Endodermal cell (in vitro differentiated cells): Measurements from ENCODE around the gene PSG1. TPM values are rescaled to one million over a fixed set of nuclear protein-coding genes. Genes with fewer than 3 reads are reported as not detected.

ENCODE experiments used
- DNase-seq: peaks from one replicate; pipeline ENCODE4 v3.0.0-alpha.2; 2017
- H3K27ac ChIP-seq: 2 replicates; pipeline ENCODE4 v1.5.1; 2013; ENCODE audit warnings: mild to moderate bottlenecking, low read depth, low read length, moderate library complexity
- H3K27me3 ChIP-seq: 2 replicates; pipeline ENCODE4 v1.6.1; 2013; ENCODE audit warnings: mild to moderate bottlenecking, low read length, moderate library complexity; ENCODE audit not compliant: insufficient read depth, control insufficient read depth, poor library complexity, severe bottlenecking
- H3K36me3 ChIP-seq: 2 replicates; pipeline ENCODE4 v1.7.0; 2013; ENCODE audit warnings: mild to moderate bottlenecking, low read length, moderate library complexity; ENCODE audit not compliant: control insufficient read depth, insufficient read depth
- H3K4me1 ChIP-seq: one replicate; pipeline ENCODE4 v1.7.0; 2013; ENCODE audit warnings: low read length; ENCODE audit not compliant: control insufficient read depth, insufficient read depth
- H3K4me3 ChIP-seq: 2 replicates; pipeline ENCODE4 v1.5.1; 2013; ENCODE audit warnings: mild to moderate bottlenecking, low read length, moderate library complexity
- H3K9ac ChIP-seq: 2 replicates; pipeline ENCODE4 v1.6.1; 2013; ENCODE audit warnings: mild to moderate bottlenecking, low read length, moderate library complexity; ENCODE audit not compliant: poor library complexity, severe bottlenecking; ENCODE audit errors: extremely low read depth
- H3K9me3 ChIP-seq: 2 replicates; pipeline ENCODE4 v1.6.1; 2013; ENCODE audit warnings: mild to moderate bottlenecking, low read length, moderate library complexity; ENCODE audit not compliant: control insufficient read depth
- H3K27ac Mint-ChIP-seq: 2 replicates; pipeline ENCODE4 v1.8.0; 2020; ENCODE audit warnings: mixed read lengths
- H3K27me3 Mint-ChIP-seq: 2 replicates; pipeline ENCODE4 v1.8.0; 2021; ENCODE audit warnings: mild to moderate bottlenecking, mixed read lengths; ENCODE audit not compliant: insufficient read depth
- H3K36me3 Mint-ChIP-seq: 2 replicates; pipeline ENCODE4 v1.8.0; 2020; ENCODE audit warnings: low read depth, mixed read lengths
- H3K4me1 Mint-ChIP-seq: 2 replicates; pipeline ENCODE4 v1.8.0; 2020; ENCODE audit warnings: mixed read lengths
- H3K4me3 Mint-ChIP-seq: 2 replicates; pipeline ENCODE4 v1.8.0; 2020; ENCODE audit warnings: mild to moderate bottlenecking, moderate library complexity, mixed read lengths
- H3K9me3 Mint-ChIP-seq: 2 replicates; pipeline ENCODE4 v1.8.0; 2020; ENCODE audit warnings: mild to moderate bottlenecking, mixed read lengths
- WGBS, 2 experiments: methylation state at CpG; one replicate each; pipeline versions ENCODE4 v1.1.5 to v1.1.7; 2013; ENCODE audit warnings: missing lambda C conversion rate in 2 of 2, mixed read lengths in 1 of 2; ENCODE audit not compliant: insufficient coverage in 1 of 2, insufficient read length in 1 of 2; 5-methylcytosine and 5-hydroxymethylcytosine counted together
- long read RNA-seq, 4 experiments: library from polyadenylated mRNA in 2 of 4; library from RNA in 1 of 4; library from capped mRNA in 1 of 4; stranded (forward) in 3 of 4; unstranded in 1 of 4; transcript quantifications; one replicate each; pipeline ENCODE4 v2.0.0, GENCODE V29; 2020 to 2021; ENCODE audit warnings: inconsistent platforms in 1 of 4
- polyA plus RNA-seq, 2 experiments: library from polyadenylated mRNA; stranded (reverse); fragments of 50-300 nt; gene quantifications; one replicate each; pipeline ENCODE4 v1.2.3, GENCODE V29; 2013
- total RNA-seq, 2 donors: library from RNA; stranded (reverse); fragmentation: NEBNext Ultra II Directional in 1 of 2; extraction: Animal tissue kit (Norgen Biotek cat#: 25700) in 1 of 2; gene quantifications; 2 replicates in 1 of 2; 3 replicates in 1 of 2; pipeline ENCODE4 v1.2.1, GENCODE V29; 2021
- TF ChIP-seq, protein P1 (sequence below): fragments of 200-600 bp; sonication (generic); conservative IDR thresholded peaks from 2 replicates; pipeline ENCODE4 v1.5.0; 2021; ENCODE audit warnings: antibody characterized with exemption, mild to moderate bottlenecking

PSG1 gene
- not detected for total RNA-seq
- not detected for polyA plus RNA-seq (2013, experiment 1 of 2)
- not detected for polyA plus RNA-seq (2013, experiment 2 of 2)
- long read RNA-seq, experiment 1, result 0 reads
- long read RNA-seq, experiment 2, result 0 reads
- long read RNA-seq, experiment 3, result 0 reads
- long read RNA-seq, experiment 4, result 0 reads

DNA sequence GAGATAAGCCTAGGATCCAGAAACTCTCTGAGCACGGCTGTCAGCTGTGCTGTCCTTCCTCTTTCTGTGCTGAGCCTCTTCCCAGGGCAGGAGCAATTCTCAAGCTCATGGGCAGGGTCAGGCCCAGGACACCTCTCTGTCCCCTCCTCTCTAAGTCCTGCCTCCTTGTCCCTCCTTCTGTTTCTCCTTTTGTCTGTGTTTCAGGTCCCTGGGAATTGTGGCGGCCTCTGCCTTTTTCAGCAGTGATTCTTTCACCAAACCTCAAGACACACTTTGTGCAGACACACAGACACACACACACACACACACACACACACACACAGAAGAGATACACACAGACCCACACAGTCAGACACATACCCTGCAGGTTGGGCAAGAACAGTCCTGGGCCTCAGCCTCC lies at the start of gene PSG1:
TSS of gene PSG1 (minus strand) at position 101 of the 400 bp plus-strand sequence. CDS start 132 bp downstream, outside the sequence.
- Mint-ChIP-seq H3K9me3 (peaks cover 97% of the 10 kb centered on the region), H3K36me3 (peaks cover 2% of the 10 kb centered on the region)
- no peaks in the 10 kb centered on the region for H3K9me3 ChIP-seq

DNA sequence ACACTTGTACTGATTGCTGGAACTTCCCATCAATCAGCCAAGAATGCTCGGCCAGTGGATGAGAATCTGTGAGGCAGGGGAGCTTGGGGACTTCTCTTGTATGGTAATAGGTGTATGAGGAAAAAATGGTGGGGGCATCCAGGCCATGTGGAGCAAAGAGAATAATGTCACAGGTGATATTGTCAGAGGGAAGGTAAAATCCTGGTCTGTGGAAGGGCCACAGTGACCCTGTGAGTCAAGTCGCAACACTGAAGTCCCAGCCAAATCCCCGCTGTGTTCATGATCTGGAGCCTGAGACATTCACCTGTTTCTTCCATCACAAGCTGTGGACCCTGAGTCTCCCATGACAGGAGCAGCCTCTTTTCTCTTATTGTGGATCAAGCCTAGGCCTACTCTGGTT lies 49.4 kb upstream of the PSG1 start:
- H3K9me3 ChIP-seq, result no peaks in the 10 kb centered on the region
- Mint-ChIP-seq H3K27ac (no peak overlapping the region), H3K4me3 (no peak overlapping the region), H3K27me3 (no peaks in the 10 kb centered on the region), H3K36me3 (no peaks in the 10 kb centered on the region), H3K4me1 (no peaks in the 10 kb centered on the region), H3K9me3 (peaks cover 96% of the 10 kb centered on the region)
- no peaks in the 10 kb centered on the region for H3K36me3 ChIP-seq
- no peak overlapping the region for H3K9ac ChIP-seq
- DNase-seq, result no peak
- H3K4me1 ChIP-seq, result no peaks in the 10 kb centered on the region
- TF ChIP-seq, protein P1, sequence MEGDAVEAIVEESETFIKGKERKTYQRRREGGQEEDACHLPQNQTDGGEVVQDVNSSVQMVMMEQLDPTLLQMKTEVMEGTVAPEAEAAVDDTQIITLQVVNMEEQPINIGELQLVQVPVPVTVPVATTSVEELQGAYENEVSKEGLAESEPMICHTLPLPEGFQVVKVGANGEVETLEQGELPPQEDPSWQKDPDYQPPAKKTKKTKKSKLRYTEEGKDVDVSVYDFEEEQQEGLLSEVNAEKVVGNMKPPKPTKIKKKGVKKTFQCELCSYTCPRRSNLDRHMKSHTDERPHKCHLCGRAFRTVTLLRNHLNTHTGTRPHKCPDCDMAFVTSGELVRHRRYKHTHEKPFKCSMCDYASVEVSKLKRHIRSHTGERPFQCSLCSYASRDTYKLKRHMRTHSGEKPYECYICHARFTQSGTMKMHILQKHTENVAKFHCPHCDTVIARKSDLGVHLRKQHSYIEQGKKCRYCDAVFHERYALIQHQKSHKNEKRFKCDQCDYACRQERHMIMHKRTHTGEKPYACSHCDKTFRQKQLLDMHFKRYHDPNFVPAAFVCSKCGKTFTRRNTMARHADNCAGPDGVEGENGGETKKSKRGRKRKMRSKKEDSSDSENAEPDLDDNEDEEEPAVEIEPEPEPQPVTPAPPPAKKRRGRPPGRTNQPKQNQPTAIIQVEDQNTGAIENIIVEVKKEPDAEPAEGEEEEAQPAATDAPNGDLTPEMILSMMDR, result no peak
- H3K27me3 ChIP-seq, result peaks cover 6% of the 10 kb centered on the region
- no peak overlapping the region for H3K4me3 ChIP-seq
- WGBS, 2 experiments, result 87 to 91% methylated on average over 3 of the region's 3 CpGs
- H3K27ac ChIP-seq, result no peak overlapping the region

More for the DNA sequence above, at the start of gene PSG1:
- Mint-ChIP-seq H3K4me3 (no peak within 1 kb of the TSS), H3K27ac (no peak within 1 kb of the TSS), H3K4me1 (no peaks in the 10 kb centered on the region), H3K27me3 (peaks cover 3% of the 10 kb centered on the region)
- TF ChIP-seq, protein P1, result no peak
- Histone ChIP-seq H3K4me1 (no peaks in the 10 kb centered on the region), H3K9ac (no peak within 1 kb of the TSS), H3K27me3 (no peaks in the 10 kb centered on the region), H3K36me3 (no peaks in the 10 kb centered on the region), H3K27ac (no peak within 1 kb of the TSS), H3K4me3 (no peak within 1 kb of the TSS)
- DNase-seq, result no peak
- 57 to 69% methylated on average over 1 to 2 of the region's 2 CpGs for WGBS, 2 experiments

DNA sequence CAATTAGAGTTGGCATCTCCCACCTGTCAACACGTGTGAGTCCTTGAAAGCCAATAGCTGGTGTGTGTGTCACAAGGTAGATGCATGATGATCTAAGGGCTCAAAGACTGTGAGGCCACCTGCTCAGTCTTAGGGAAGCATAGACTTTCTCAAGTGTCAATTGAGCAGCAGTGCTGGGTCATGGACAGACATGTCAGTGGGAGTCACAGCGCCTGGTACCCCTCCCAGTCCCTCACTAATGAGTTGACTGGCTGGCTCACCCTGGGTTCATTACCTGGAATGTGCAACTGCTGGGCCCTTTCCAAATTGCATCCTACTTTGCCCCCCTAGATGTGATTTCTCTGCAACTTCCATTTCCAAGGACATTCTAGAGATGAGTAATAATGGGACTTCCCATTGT lies 47.3 kb upstream of the PSG1 start:
- H3K27me3 Mint-ChIP-seq, result no peaks in the 10 kb centered on the region
- no peaks in the 10 kb centered on the region for H3K36me3 Mint-ChIP-seq
- H3K4me3 ChIP-seq, result no peak overlapping the region
- H3K4me3 Mint-ChIP-seq, result no peak overlapping the region
- no peak for DNase-seq
- H3K36me3 ChIP-seq, result no peaks in the 10 kb centered on the region
- WGBS, 2 experiments, result 65 to 90% methylated on average over 2 of the region's 2 CpGs
- H3K9me3 ChIP-seq, result peaks cover 6% of the 10 kb centered on the region
- H3K27ac ChIP-seq, result no peak overlapping the region
- H3K27ac Mint-ChIP-seq, result no peak overlapping the region
- no peaks in the 10 kb centered on the region for H3K4me1 ChIP-seq
- peaks cover 97% of the 10 kb centered on the region for H3K9me3 Mint-ChIP-seq
- H3K9ac ChIP-seq, result no peak overlapping the region
- H3K27me3 ChIP-seq, result peaks cover 6% of the 10 kb centered on the region
- H3K4me1 Mint-ChIP-seq, result no peaks in the 10 kb centered on the region
- TF ChIP-seq, protein P1, result no peak
